ENCODE measurements around the gene CA10. TPM values are rescaled to one million over a fixed set of nuclear protein-coding genes. Genes with fewer than 3 reads are reported as not detected.

Gene CA10
- total RNA-seq, 1 donor from 2014 or later: 2.2 TPM

DNA sequence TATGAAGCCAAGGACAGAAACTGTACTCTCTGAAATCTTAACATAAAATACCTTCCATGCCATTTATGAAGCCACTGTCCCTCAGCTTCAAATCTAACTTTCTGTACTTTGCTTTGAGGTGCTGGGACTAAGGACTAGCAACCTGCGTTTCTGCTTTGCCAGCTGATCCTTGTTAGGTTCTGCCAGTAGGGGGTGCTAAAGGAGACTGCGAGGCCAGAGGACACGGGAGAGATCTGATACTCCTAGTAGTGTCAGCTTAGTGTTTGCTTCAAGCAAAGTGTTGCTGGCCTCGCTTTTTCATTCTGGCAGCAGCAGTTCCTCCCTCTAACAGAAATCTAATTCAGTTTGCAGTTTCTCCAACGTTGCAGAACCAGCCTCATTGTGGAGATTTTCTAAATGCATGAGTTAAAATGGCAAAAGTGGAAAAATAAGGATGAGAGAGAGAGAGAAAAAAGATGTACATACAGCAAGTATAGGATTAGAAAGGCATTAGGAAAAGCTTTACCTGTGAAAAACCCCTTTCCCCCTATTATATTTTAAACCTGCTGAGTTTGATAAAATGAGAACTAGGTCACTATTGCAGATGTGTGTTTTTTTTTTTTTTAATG lies 297.5 kb downstream of the CA10 start:
- no peak for DNase-seq (ENCODE audit: extremely low spot score, unreplicated experiment)

DNA sequence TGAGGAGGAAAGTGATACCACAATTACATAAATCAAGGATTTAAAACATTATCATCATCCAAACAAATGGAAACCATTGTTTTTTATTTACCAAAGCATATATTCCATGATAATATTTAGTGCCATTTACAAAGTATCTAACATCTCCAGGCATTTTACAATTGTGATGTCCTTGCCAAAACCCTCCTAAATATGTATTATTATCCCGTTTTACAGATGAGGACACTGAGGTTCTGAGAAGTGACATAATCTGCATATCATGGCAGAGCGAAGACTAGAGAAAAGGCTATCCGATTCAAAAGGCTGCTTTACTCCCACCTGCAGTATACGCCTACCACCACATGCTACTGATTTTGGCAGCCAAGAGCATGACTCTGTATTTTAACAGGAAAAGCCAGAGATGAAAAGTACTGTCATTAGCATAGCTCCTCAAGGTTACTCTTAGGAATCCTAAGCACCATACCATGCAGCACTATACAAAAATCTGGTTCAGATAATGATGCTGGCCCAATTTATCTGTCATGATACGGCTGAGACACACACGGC lies 301.4 kb downstream of the CA10 start:
- peaks cover 14% of the 10 kb centered on the region for H3K27me3 Mint-ChIP-seq
- no peaks in the 10 kb centered on the region for H3K36me3 Mint-ChIP-seq
- H3K9me3 Mint-ChIP-seq: no peaks in the 10 kb centered on the region
- peaks cover 4% of the 10 kb centered on the region for H3K4me1 Mint-ChIP-seq (ENCODE audit: unreplicated experiment)
- TF ChIP-seq, protein P1, sequence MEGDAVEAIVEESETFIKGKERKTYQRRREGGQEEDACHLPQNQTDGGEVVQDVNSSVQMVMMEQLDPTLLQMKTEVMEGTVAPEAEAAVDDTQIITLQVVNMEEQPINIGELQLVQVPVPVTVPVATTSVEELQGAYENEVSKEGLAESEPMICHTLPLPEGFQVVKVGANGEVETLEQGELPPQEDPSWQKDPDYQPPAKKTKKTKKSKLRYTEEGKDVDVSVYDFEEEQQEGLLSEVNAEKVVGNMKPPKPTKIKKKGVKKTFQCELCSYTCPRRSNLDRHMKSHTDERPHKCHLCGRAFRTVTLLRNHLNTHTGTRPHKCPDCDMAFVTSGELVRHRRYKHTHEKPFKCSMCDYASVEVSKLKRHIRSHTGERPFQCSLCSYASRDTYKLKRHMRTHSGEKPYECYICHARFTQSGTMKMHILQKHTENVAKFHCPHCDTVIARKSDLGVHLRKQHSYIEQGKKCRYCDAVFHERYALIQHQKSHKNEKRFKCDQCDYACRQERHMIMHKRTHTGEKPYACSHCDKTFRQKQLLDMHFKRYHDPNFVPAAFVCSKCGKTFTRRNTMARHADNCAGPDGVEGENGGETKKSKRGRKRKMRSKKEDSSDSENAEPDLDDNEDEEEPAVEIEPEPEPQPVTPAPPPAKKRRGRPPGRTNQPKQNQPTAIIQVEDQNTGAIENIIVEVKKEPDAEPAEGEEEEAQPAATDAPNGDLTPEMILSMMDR (conservative IDR thresholded peaks at IDR 0.05): peak; percentile 21
- no peak overlapping the region for H3K4me3 Mint-ChIP-seq
- no peak for DNase-seq (ENCODE audit: extremely low spot score, unreplicated experiment)
- H3K27ac Mint-ChIP-seq: no peak overlapping the region

More for the DNA sequence above, 297.5 kb downstream of the CA10 start:
- H3K36me3 Mint-ChIP-seq: no peaks in the 10 kb centered on the region
- no peaks in the 10 kb centered on the region for H3K9me3 Mint-ChIP-seq
- H3K4me1 Mint-ChIP-seq (ENCODE audit: unreplicated experiment): peaks cover 4% of the 10 kb centered on the region
- TF ChIP-seq, protein P1 (conservative IDR thresholded peaks at IDR 0.05): peak; percentile 83
- no peak overlapping the region for H3K4me3 Mint-ChIP-seq
- peaks cover 8% of the 10 kb centered on the region for H3K27me3 Mint-ChIP-seq
- H3K27ac Mint-ChIP-seq: no peak overlapping the region

- TF ChIP-seq, protein P1 (conservative IDR thresholded peaks at IDR 0.05): no peak
- Mint-ChIP-seq H3K36me3 (no peaks in the 10 kb centered on the region), H3K4me3 (no peak overlapping the region), H3K4me1 (ENCODE audit: unreplicated experiment) (peaks cover 6% of the 10 kb centered on the region), H3K27ac (no peak overlapping the region), H3K9me3 (no peaks in the 10 kb centered on the region), H3K27me3 (peaks cover 7% of the 10 kb centered on the region)
- DNase-seq (ENCODE audit: extremely low spot score, unreplicated experiment): no peak
Measured at GRCh38 chr17:51855806-51856205, 302.7 kb downstream of the CA10 start.

DNA sequence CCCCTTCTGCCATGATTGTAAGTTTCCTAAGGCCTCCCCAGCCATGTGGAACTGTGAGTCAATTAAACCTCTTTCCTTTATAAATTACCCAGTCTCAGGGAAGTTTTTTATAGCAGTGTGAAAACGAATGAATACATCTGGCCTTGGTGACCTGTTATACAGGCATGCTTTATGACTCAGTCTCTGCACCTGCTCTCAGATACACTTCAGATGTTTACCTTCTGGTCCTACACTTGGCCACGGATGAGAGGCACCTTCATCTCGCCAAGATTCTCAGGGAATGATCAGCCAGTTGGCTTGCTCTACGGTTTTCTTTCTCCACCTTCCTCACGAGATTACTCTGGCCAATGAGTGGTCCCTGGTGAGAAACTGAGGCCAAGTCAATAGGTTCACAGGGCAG lies 304.7 kb downstream of the CA10 start:
- TF ChIP-seq, protein P1 (conservative IDR thresholded peaks at IDR 0.05): no peak
- H3K4me1 Mint-ChIP-seq (ENCODE audit: unreplicated experiment): peaks cover 6% of the 10 kb centered on the region
- DNase-seq (ENCODE audit: extremely low spot score, unreplicated experiment): no peak

GRCh38 chr17:51852603-51853002 lies 305.9 kb downstream of the CA10 start:
- no peak overlapping the region for H3K27ac Mint-ChIP-seq
- peaks cover 18% of the 10 kb centered on the region for H3K27me3 Mint-ChIP-seq
- TF ChIP-seq, protein P1 (conservative IDR thresholded peaks at IDR 0.05): no peak
- no peaks in the 10 kb centered on the region for H3K9me3 Mint-ChIP-seq
- no peak overlapping the region for H3K4me3 Mint-ChIP-seq
- H3K4me1 Mint-ChIP-seq (ENCODE audit: unreplicated experiment): peaks cover 6% of the 10 kb centered on the region
- no peaks in the 10 kb centered on the region for H3K36me3 Mint-ChIP-seq
- DNase-seq (ENCODE audit: extremely low spot score, unreplicated experiment): no peak

More for the DNA sequence above, 304.7 kb downstream of the CA10 start:
- Mint-ChIP-seq H3K27me3 (peaks cover 14% of the 10 kb centered on the region), H3K36me3 (no peaks in the 10 kb centered on the region), H3K4me3 (no peak overlapping the region), H3K9me3 (no peaks in the 10 kb centered on the region), H3K27ac (no peak overlapping the region)

Data from type B pancreatic cell (in vitro differentiated cells).